Smooth muscle cell (in vitro differentiated cells): ENCODE results near the gene UGT1A4. TPM values are rescaled to one million over a fixed set of nuclear protein-coding genes. Genes with fewer than 3 reads are reported as not detected.

Source experiments
- DNase-seq: peaks from one replicate; lab custom pipeline; 2025; ENCODE audit not compliant: unreplicated experiment; lab: John Stamatoyannopoulos, UW
- H2AFZ ChIP-seq: fragments of 200-600 bp; sonication (generic); 2 replicates; pipeline ENCODE4 v1.6.0; 2016; ENCODE audit warnings: antibody characterized with exemption, low read depth, mild to moderate bottlenecking
- H3F3A ChIP-seq: fragments of 200-600 bp; sonication (generic); 2 replicates; pipeline ENCODE4 v1.6.0; 2017; ENCODE audit warnings: antibody characterized with exemption, low read depth
- H3K27ac ChIP-seq: fragments of 200-600 bp; sonication (generic); 2 replicates; pipeline ENCODE4 v1.5.1; 2016; ENCODE audit warnings: low read depth, mild to moderate bottlenecking
- H3K27me3 ChIP-seq: fragments of 200-600 bp; sonication (generic); 2 replicates; pipeline ENCODE4 v1.6.1; 2016; ENCODE audit warnings: low read depth, mild to moderate bottlenecking
- H3K36me3 ChIP-seq: fragments of 200-600 bp; sonication (generic); 2 replicates; pipeline ENCODE4 v1.5.1; 2016; ENCODE audit warnings: low read depth
- H3K4me1 ChIP-seq: fragments of 200-600 bp; sonication (generic); 2 replicates; pipeline ENCODE4 v1.5.1; 2016; ENCODE audit warnings: low read depth
- H3K4me2 ChIP-seq: fragments of 200-600 bp; sonication (generic); 2 replicates; pipeline ENCODE4 v1.6.0; 2016; ENCODE audit warnings: mild to moderate bottlenecking
- H3K4me3 ChIP-seq: fragments of 200-600 bp; sonication (generic); 2 replicates; pipeline ENCODE4 v1.5.1; 2016; ENCODE audit warnings: mild to moderate bottlenecking
- H3K79me2 ChIP-seq: fragments of 200-600 bp; sonication (generic); 2 replicates; pipeline ENCODE4 v1.6.0; 2016; ENCODE audit warnings: low read depth, mild to moderate bottlenecking
- H3K9ac ChIP-seq: fragments of 200-600 bp; sonication (generic); 2 replicates; pipeline ENCODE4 v1.6.0; 2016; ENCODE audit warnings: low read depth
- H3K9me3 ChIP-seq: fragments of 200-600 bp; sonication (generic); replicated peaks from 2 replicates; pipeline ENCODE4 v1.5.1; 2016; ENCODE audit warnings: low read depth
- H4K20me1 ChIP-seq: fragments of 200-600 bp; sonication (generic); 2 replicates; pipeline ENCODE4 v1.6.0; 2016; ENCODE audit warnings: low read depth
- WGBS: methylation state at CpG from one replicate; pipeline ENCODE4 v1.1.7; 2016; ENCODE audit warnings: low lambda C conversion rate; 5-methylcytosine and 5-hydroxymethylcytosine counted together
- polyA plus RNA-seq: library from polyadenylated mRNA; unstranded; fragments of >200 nt; fragmentation: Nextera tagmentation; extraction: Ambion mirVana; gene quantifications from 2 replicates; pipeline ENCODE4 v1.2.1, GENCODE V29; 2016
- total RNA-seq: library from RNA; depleted of rRNA; stranded (reverse); fragments of >200 nt; gene quantifications from 2 replicates; pipeline ENCODE4 v1.2.3, GENCODE V29; 2014
- TF ChIP-seq, protein P1 (sequence below): fragments of 200-600 bp; sonication (generic); IDR thresholded peaks from 2 replicates; pipeline ENCODE4 v1.5.1; 2017; ENCODE audit warnings: borderline replicate concordance, mild to moderate bottlenecking, antibody characterized with exemption; ENCODE audit not compliant: insufficient read depth, poor library complexity, severe bottlenecking

Gene UGT1A4
- total RNA-seq (not detected in 2 replicates), polyA plus RNA-seq (not detected in 2 replicates)

DNA sequence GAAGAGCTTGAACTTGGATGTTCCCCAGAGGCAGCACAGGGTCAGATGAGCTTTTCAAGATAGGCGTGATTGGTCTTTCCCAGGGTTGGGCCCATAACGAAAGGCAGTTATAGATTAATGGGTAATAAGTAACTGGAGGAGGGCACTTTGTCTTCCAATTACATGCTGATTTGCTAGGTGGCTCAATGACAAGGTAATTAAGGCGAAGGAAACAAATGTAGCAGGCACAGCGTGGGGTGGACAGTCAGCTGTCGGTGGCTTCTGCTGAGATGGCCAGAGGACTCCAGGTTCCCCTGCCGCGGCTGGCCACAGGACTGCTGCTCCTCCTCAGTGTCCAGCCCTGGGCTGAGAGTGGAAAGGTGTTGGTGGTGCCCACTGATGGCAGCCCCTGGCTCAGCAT is at the start of gene UGT1A4:
UGT1A4 (plus strand) TSS at position 185 of the 400 bp plus-strand sequence; CDS start at position 270, 85 bp downstream.
- Histone ChIP-seq H3K27me3 (no peaks in the 10 kb centered on the region), H2AFZ (no peak within 1 kb of the TSS), H3K9me3 (no peaks in the 10 kb centered on the region), H3K9ac (no peak within 1 kb of the TSS), H3F3A (no peaks in the 10 kb centered on the region), H3K79me2 (no peaks in the 10 kb centered on the region), H3K36me3 (no peaks in the 10 kb centered on the region), H3K27ac (no peak within 1 kb of the TSS), H3K4me2 (no peak within 1 kb of the TSS), H4K20me1 (no peaks in the 10 kb centered on the region), H3K4me1 (no peaks in the 10 kb centered on the region), H3K4me3 (no peak within 1 kb of the TSS)
- TF ChIP-seq, protein P1, sequence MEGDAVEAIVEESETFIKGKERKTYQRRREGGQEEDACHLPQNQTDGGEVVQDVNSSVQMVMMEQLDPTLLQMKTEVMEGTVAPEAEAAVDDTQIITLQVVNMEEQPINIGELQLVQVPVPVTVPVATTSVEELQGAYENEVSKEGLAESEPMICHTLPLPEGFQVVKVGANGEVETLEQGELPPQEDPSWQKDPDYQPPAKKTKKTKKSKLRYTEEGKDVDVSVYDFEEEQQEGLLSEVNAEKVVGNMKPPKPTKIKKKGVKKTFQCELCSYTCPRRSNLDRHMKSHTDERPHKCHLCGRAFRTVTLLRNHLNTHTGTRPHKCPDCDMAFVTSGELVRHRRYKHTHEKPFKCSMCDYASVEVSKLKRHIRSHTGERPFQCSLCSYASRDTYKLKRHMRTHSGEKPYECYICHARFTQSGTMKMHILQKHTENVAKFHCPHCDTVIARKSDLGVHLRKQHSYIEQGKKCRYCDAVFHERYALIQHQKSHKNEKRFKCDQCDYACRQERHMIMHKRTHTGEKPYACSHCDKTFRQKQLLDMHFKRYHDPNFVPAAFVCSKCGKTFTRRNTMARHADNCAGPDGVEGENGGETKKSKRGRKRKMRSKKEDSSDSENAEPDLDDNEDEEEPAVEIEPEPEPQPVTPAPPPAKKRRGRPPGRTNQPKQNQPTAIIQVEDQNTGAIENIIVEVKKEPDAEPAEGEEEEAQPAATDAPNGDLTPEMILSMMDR, result no peak
- DNase-seq, result no peak
- 94% methylated on average over 7 of the region's 7 CpGs for WGBS

DNA sequence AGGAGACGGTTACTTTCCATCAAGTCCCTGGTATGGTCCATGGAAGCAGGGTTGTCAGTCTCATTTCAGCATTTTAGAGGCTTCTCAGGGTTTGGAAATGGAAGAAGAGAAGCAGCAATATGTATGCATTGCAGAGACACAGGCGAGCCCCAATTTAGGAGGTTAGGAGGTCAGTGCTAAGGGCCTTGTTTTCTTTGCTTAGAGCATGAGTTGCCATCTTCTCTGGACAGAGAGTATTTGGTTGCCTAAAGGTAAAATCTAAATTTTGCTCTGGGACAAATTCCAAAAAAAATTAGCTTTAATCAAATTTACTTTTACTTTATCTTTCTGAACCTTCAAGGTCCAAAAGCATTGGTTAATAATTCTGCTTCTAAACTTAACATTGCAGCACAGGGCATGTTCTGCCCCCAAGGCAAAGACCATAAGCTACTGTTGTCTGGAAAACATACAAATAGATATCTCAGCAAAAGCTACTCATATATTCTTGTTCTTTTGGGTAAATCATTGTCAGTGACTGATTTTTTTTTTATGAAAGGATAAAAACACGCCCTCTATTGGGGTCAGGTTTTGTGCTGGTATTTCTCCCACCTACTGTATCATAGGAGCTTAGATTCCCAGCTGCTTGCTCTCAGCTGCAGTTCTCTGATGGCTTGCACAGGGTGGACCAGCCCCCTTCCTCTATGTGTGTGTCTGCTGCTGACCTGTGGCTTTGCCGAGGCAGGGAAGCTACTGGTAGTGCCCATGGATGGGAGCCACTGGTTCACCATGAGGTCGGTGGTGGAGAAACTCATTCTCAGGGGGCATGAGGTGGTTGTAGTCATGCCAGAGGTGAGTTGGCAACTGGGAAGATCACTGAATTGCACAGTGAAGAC is 47.0 kb upstream of the UGT1A4 start, which contains the start of gene UGT1A9:
UGT1A9 (plus strand) TSS at position 609 of the 872 bp plus-strand sequence; CDS start at position 646, 37 bp downstream.
- H3F3A ChIP-seq, result no peaks in the 10 kb centered on the region
- no peaks in the 10 kb centered on the region for H3K36me3 ChIP-seq
- no peaks in the 10 kb centered on the region for H4K20me1 ChIP-seq
- H3K9me3 ChIP-seq, result no peaks in the 10 kb centered on the region
- DNase-seq, result no peak
- no peaks in the 10 kb centered on the region for H3K79me2 ChIP-seq
- H2AFZ ChIP-seq, result no peak within 1 kb of the TSS
- no peaks in the 10 kb centered on the region for H3K27me3 ChIP-seq
- no peak within 1 kb of the TSS for H3K27ac ChIP-seq
- H3K4me2 ChIP-seq, result no peak within 1 kb of the TSS
- H3K9ac ChIP-seq, result no peak within 1 kb of the TSS
- no peaks in the 10 kb centered on the region for H3K4me1 ChIP-seq
- no peak within 1 kb of the TSS for H3K4me3 ChIP-seq
- TF ChIP-seq, protein P1, result no peak
- 90% methylated on average over 5 of the region's 5 CpGs for WGBS

GRCh38 chr2:233672886-233673285 is 45.6 kb upstream of the UGT1A4 start:
- no peaks in the 10 kb centered on the region for H3K4me1 ChIP-seq
- no peak overlapping the region for H3K4me2 ChIP-seq

More at GRCh38 chr2:233672886-233673285, 45.6 kb upstream of the UGT1A4 start:
- TF ChIP-seq, protein P1, result no peak
- no peak overlapping the region for H3K27ac ChIP-seq
- no peak for DNase-seq
- 98% methylated on average over 3 of the region's 3 CpGs for WGBS
- H3K27me3 ChIP-seq, result no peaks in the 10 kb centered on the region
- no peaks in the 10 kb centered on the region for H3F3A ChIP-seq
- H3K9ac ChIP-seq, result no peak overlapping the region
- no peak overlapping the region for H3K4me3 ChIP-seq
- no peak overlapping the region for H2AFZ ChIP-seq
- H3K9me3 ChIP-seq, result no peaks in the 10 kb centered on the region
- no peaks in the 10 kb centered on the region for H3K36me3 ChIP-seq
- H4K20me1 ChIP-seq, result no peaks in the 10 kb centered on the region
- no peaks in the 10 kb centered on the region for H3K79me2 ChIP-seq
